Left renal pelvis (tissue), 4 donors: ENCODE data around the gene ZNF664. TPM values are rescaled to one million over a fixed set of nuclear protein-coding genes. Genes with fewer than 3 reads are reported as not detected.

Experiments used
- DNase-seq, 4 donors: peaks; one replicate each; pipeline ENCODE4 v3.0.0-alpha.2; 2013; ENCODE audit warnings: low read depth in 4 of 4, low spot score in 3 of 4
- polyA plus RNA-seq, 4 donors: library from polyadenylated mRNA; unstranded; fragments of 120-200 nt; gene quantifications; one replicate each; pipeline ENCODE4 v1.2.1, GENCODE V29; 2013; ENCODE audit not compliant: insufficient read length in 4 of 4

The ZNF664 gene
- polyA plus RNA-seq, 4 donors: 100 to 194 (median 176) TPM

GRCh38 chr12:124006846-124007713, 34.1 kb downstream of the ZNF664 start:
- DNase-seq: no peak

GRCh38 chr12:124007826-124008570, 35.0 kb downstream of the ZNF664 start:
- DNase-seq: no peak

- DNase-seq: no peak
These were observed 35.6 kb downstream of the ZNF664 start for GRCh38 chr12:124008595-124008994.

- no peak for DNase-seq
These were observed 36.8 kb downstream of the ZNF664 start for GRCh38 chr12:124009781-124010180.

GRCh38 chr12:124010687-124011086, 37.7 kb downstream of the ZNF664 start:
- no peak for DNase-seq

- DNase-seq: no peak
These were observed 38.6 kb downstream of the ZNF664 start for GRCh38 chr12:124011435-124012115.

- no peak for DNase-seq
These were observed 40.1 kb downstream of the ZNF664 start for GRCh38 chr12:124013073-124013472.

- no peak for DNase-seq
These were observed 42.8 kb downstream of the ZNF664 start for GRCh38 chr12:124015494-124016461.

GRCh38 chr12:124017064-124017463, 44.0 kb downstream of the ZNF664 start:
- no peak for DNase-seq

- no peak for DNase-seq
These were observed 45.5 kb downstream of the ZNF664 start for GRCh38 chr12:124018539-124018938.

GRCh38 chr12:124019115-124019514, 46.1 kb downstream of the ZNF664 start:
- no peak for DNase-seq

- no peak for DNase-seq
These were observed 47.5 kb downstream of the ZNF664 start for GRCh38 chr12:124020514-124020949.

GRCh38 chr12:124021007-124021406, 48.0 kb downstream of the ZNF664 start:
- no peak for DNase-seq

- no peak for DNase-seq
These were observed 49.1 kb downstream of the ZNF664 start for GRCh38 chr12:124022161-124022560.

GRCh38 chr12:124024263-124024678, 51.3 kb downstream of the ZNF664 start:
- no peak for DNase-seq

- no peak for DNase-seq
These were observed 51.8 kb downstream of the ZNF664 start for GRCh38 chr12:124024776-124025175.

GRCh38 chr12:124025661-124026060, 52.6 kb downstream of the ZNF664 start:
- no peak for DNase-seq

- no peak for DNase-seq
These were observed 54.0 kb downstream of the ZNF664 start for GRCh38 chr12:124026755-124027745.
